ENCODE measurements around the gene RPUSD3. TPM values are rescaled to one million over a fixed set of nuclear protein-coding genes. Genes with fewer than 3 reads are reported as not detected.

The RPUSD3 gene
- total and polyA plus RNA-seq, 2 of the 4 experiments (the other 2 are of a cell fraction), result 30.3 to 49.4 TPM

DNA sequence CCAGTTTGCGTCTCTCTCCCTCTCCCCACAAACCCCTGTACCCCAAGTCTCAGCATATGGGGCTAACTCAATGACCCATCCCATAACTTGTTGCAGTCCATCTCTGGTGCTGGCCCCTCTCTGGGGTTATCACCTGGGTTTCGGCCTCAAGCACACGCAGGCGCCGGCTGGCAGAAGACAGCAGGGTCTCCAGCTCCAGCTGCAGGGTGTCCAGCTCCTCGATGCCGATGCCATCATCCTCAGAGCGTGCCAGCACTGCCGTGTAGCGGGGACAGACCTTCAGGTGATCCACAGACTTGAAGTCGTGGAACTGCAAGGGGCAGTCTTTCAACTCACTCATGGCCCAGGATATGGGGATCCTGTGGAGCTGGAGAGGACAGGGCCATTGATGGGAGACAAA is 52.7 kb downstream of the RPUSD3 start:
- H4K8ac ChIP-seq (ENCODE audit: low read depth in 2 of 2, low read length in 2 of 2), result peak overlapping the region in 1 of 2 experiments; percentile 88; a peak in 1 of 4 replicates
- no peaks in the 10 kb centered on the region for H3K27me3 ChIP-seq (ENCODE audit: control insufficient read depth, insufficient read depth, low read length)
- no TSS peak for BruUV-seq (replicated peaks)
- no peak overlapping the region for H2BK20ac ChIP-seq (ENCODE audit: low read depth, low read length)
- peaks cover 19% of the 10 kb centered on the region for H3K9me1 ChIP-seq (ENCODE audit: insufficient read depth, low read length)
- ATAC-seq (ENCODE audit: low read depth) (no peak), DNase-seq (no peak)
- dilution Hi-C loops (cut with HindIII; ENCODE audit: low sequenced_read_pairs, unreplicated experiment), result no loop called here
- H3K18ac ChIP-seq (ENCODE audit: low read depth, low read length), result no peak overlapping the region
- peaks cover 17% of the 10 kb centered on the region; the same call in 1 of the 2 replicates for H4K20me1 ChIP-seq (ENCODE audit: insufficient read depth, low read length)
- intact Hi-C loops (cut with micrococcal nuclease), result loop anchor here (5.0 kb wide), 1 partner anchor 59 kb away; the partner anchor contains the start of gene BRPF1
- peaks cover 35% of the 10 kb centered on the region for H3K36me3 ChIP-seq (ENCODE audit: control insufficient read depth, insufficient read depth, low read length)
- H2AFZ ChIP-seq (replicated peaks; ENCODE audit: low read length, poor library complexity), result no peak overlapping the region
- peaks cover 32 to 47% of the 10 kb centered on the region in 2 experiments for H3K79me1 ChIP-seq (ENCODE audit: low read depth in 1 of 2, low read length in 2 of 2)
- in situ Hi-C loops (cut with MboI; ENCODE audit: low sequenced_read_pairs), result no loop called here
- CTCF ChIA-PET, result no interaction called here
- TF ChIP-seq, protein P1, sequence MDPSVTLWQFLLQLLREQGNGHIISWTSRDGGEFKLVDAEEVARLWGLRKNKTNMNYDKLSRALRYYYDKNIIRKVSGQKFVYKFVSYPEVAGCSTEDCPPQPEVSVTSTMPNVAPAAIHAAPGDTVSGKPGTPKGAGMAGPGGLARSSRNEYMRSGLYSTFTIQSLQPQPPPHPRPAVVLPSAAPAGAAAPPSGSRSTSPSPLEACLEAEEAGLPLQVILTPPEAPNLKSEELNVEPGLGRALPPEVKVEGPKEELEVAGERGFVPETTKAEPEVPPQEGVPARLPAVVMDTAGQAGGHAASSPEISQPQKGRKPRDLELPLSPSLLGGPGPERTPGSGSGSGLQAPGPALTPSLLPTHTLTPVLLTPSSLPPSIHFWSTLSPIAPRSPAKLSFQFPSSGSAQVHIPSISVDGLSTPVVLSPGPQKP (IDR thresholded peaks at IDR 0.05; ENCODE audit: borderline replicate concordance, low read depth, low read length), result no peak
- peak overlapping the region; percentile 96; the same call in 1 of the 2 replicates for H3K23ac ChIP-seq (ENCODE audit: low read depth, low read length)
- H2AK9ac ChIP-seq (replicated peaks; ENCODE audit: low read depth, low read length, poor library complexity), result no peak overlapping the region
- H3K4me3 ChIP-seq (ENCODE audit: insufficient read depth, low read depth, low read length), result no peak overlapping the region
- no peak overlapping the region for H3K27ac ChIP-seq (ENCODE audit: insufficient read depth, low read length)
- peak overlapping the region; percentile 93; the same call in 1 of the 2 replicates for H2AK5ac ChIP-seq (ENCODE audit: low read depth, low read length)
- H3K9ac ChIP-seq (ENCODE audit: low read depth, low read length), result peak overlapping the region; percentile 87; the same call in 1 of the 2 replicates
- H4K5ac ChIP-seq (ENCODE audit: low read depth, low read length), result no peak overlapping the region
- H3K4me2 ChIP-seq (ENCODE audit: low read depth, low read length), result peak overlapping the region; percentile 94; the same call in 1 of the 2 replicates
- no peak overlapping the region for H2BK15ac ChIP-seq (ENCODE audit: low read depth, low read length)
- H3K4ac ChIP-seq (ENCODE audit: low read depth, low read length), result peak overlapping the region; percentile 97
- no peak overlapping the region for H2BK120ac ChIP-seq (ENCODE audit: low read depth, low read length)
- H3K14ac ChIP-seq (replicated peaks; ENCODE audit: low read depth, low read length), result no peak overlapping the region
- no peaks in the 10 kb centered on the region for H3K9me3 ChIP-seq (ENCODE audit: control insufficient read depth, insufficient read depth, low read length)
- no peak overlapping the region for H3K56ac ChIP-seq (ENCODE audit: extremely low read depth, insufficient read depth, low read length)
- peaks cover 9% of the 10 kb centered on the region for H3K4me1 ChIP-seq (ENCODE audit: control insufficient read depth, insufficient read depth, low read length)
- 97% methylated on average over 4 of the region's 11 CpGs; no CpG with 5 or more reads in 1 of the 2 experiments for WGBS, 2 experiments (ENCODE audit: extremely low coverage in 2 of 2, insufficient read length in 1 of 2)
- no peak overlapping the region for H2BK5ac ChIP-seq (ENCODE audit: low read depth, low read length, poor library complexity, severe bottlenecking)
- POLR2A ChIA-PET (ENCODE audit: unreplicated experiment), result no interaction called here
- H4K91ac ChIP-seq (ENCODE audit: insufficient read depth, low read depth, low read length), result no peak overlapping the region

Other genes starting within 250 kb of the RPUSD3 start
- gene MTMR14, start 194.5 kb downstream of the RPUSD3 start, total RNA-seq (2012; rRNA removed), result 38.3 and 41.4 TPM in 2 replicates
- gene MTMR14, start 194.5 kb downstream of the RPUSD3 start, polyA plus RNA-seq (2012; rRNA removed), result 22.3 and 22.7 TPM in 2 replicates
- not detected in 2 replicates for gene CPNE9, start 140.2 kb downstream of the RPUSD3 start, total RNA-seq (2012; rRNA removed)
- gene CPNE9, start 140.2 kb downstream of the RPUSD3 start, polyA plus RNA-seq (2012; rRNA removed), result not detected in 2 replicates
- gene BRPF1, start 112.3 kb downstream of the RPUSD3 start, total RNA-seq (2012; rRNA removed), result 15.6 and 16.4 TPM in 2 replicates
- gene BRPF1, start 112.3 kb downstream of the RPUSD3 start, polyA plus RNA-seq (2012; rRNA removed), result 13.6 and 15.1 TPM in 2 replicates
- gene OGG1, start 94.1 kb downstream of the RPUSD3 start, total RNA-seq (2012; rRNA removed), result 14.9 and 15.8 TPM in 2 replicates
- gene OGG1, start 94.1 kb downstream of the RPUSD3 start, polyA plus RNA-seq (2012; rRNA removed), result 25.6 and 28.2 TPM in 2 replicates
- gene CAMK1, start 74.1 kb downstream of the RPUSD3 start, total RNA-seq (2012; rRNA removed), result 28.9 and 33.3 TPM in 2 replicates
- gene CAMK1, start 74.1 kb downstream of the RPUSD3 start, polyA plus RNA-seq (2012; rRNA removed), result 36.4 and 41.2 TPM in 2 replicates
- 69.7 and 83.0 TPM in 2 replicates for gene TADA3, start 51.5 kb downstream of the RPUSD3 start, total RNA-seq (2012; rRNA removed)
- gene TADA3, start 51.5 kb downstream of the RPUSD3 start, polyA plus RNA-seq (2012; rRNA removed), result 68.0 and 69.7 TPM in 2 replicates
- 383 and 405 TPM in 2 replicates for gene ARPC4, start 50.9 kb downstream of the RPUSD3 start, total RNA-seq (2012; rRNA removed)
- gene ARPC4, start 50.9 kb downstream of the RPUSD3 start, polyA plus RNA-seq (2012; rRNA removed), result 160 and 188 TPM in 2 replicates
- gene TTLL3, start 33.7 kb downstream of the RPUSD3 start, total RNA-seq (2012; rRNA removed), result 5.8 and 6.8 TPM in 2 replicates
- gene TTLL3, start 33.7 kb downstream of the RPUSD3 start, polyA plus RNA-seq (2012; rRNA removed), result 37.4 and 43.4 TPM in 2 replicates
- gene CIDEC, start 36.2 kb upstream of the RPUSD3 start, total RNA-seq (2012; rRNA removed), result not detected in 2 replicates
- 0.09 TPM in 1 of 2 replicates, not detected in the other for gene CIDEC, start 36.2 kb upstream of the RPUSD3 start, polyA plus RNA-seq (2012; rRNA removed)
- gene JAGN1, start 46.6 kb upstream of the RPUSD3 start, total RNA-seq (2012; rRNA removed), result 39.3 and 40.5 TPM in 2 replicates
- gene JAGN1, start 46.6 kb upstream of the RPUSD3 start, polyA plus RNA-seq (2012; rRNA removed), result 30.3 and 32.7 TPM in 2 replicates
- 0.90 and 1.1 TPM in 2 replicates for gene IL17RE, start 58.8 kb upstream of the RPUSD3 start, total RNA-seq (2012; rRNA removed)
- gene IL17RE, start 58.8 kb upstream of the RPUSD3 start, polyA plus RNA-seq (2012; rRNA removed), result 7.2 and 8.6 TPM in 2 replicates
- gene IL17RC, start 73.1 kb upstream of the RPUSD3 start, total RNA-seq (2012; rRNA removed), result 18.9 and 20.8 TPM in 2 replicates
- 28.3 and 29.9 TPM in 2 replicates for gene IL17RC, start 73.1 kb upstream of the RPUSD3 start, polyA plus RNA-seq (2012; rRNA removed)
- 8.6 and 9.4 TPM in 2 replicates for gene CRELD1, start 89.8 kb upstream of the RPUSD3 start, total RNA-seq (2012; rRNA removed)
- gene CRELD1, start 89.8 kb upstream of the RPUSD3 start, polyA plus RNA-seq (2012; rRNA removed), result 25.2 and 25.7 TPM in 2 replicates
- gene PRRT3, start 108.4 kb upstream of the RPUSD3 start, total RNA-seq (2012; rRNA removed), result 0.72 and 1.4 TPM in 2 replicates
- gene PRRT3, start 108.4 kb upstream of the RPUSD3 start, polyA plus RNA-seq (2012; rRNA removed), result 4.1 and 4.2 TPM in 2 replicates
- gene EMC3, start 142.8 kb upstream of the RPUSD3 start, total RNA-seq (2012; rRNA removed), result 78.9 and 152 TPM in 2 replicates
- gene EMC3, start 142.8 kb upstream of the RPUSD3 start, polyA plus RNA-seq (2012; rRNA removed), result 83.3 and 96.7 TPM in 2 replicates
- gene FANCD2, start 182.4 kb upstream of the RPUSD3 start, total RNA-seq (2012; rRNA removed), result 18.9 and 19.7 TPM in 2 replicates
- gene FANCD2, start 182.4 kb upstream of the RPUSD3 start, polyA plus RNA-seq (2012; rRNA removed), result 7.2 and 8.9 TPM in 2 replicates